ENCODE measurements around the gene PLTP.

The PLTP gene

DNA sequence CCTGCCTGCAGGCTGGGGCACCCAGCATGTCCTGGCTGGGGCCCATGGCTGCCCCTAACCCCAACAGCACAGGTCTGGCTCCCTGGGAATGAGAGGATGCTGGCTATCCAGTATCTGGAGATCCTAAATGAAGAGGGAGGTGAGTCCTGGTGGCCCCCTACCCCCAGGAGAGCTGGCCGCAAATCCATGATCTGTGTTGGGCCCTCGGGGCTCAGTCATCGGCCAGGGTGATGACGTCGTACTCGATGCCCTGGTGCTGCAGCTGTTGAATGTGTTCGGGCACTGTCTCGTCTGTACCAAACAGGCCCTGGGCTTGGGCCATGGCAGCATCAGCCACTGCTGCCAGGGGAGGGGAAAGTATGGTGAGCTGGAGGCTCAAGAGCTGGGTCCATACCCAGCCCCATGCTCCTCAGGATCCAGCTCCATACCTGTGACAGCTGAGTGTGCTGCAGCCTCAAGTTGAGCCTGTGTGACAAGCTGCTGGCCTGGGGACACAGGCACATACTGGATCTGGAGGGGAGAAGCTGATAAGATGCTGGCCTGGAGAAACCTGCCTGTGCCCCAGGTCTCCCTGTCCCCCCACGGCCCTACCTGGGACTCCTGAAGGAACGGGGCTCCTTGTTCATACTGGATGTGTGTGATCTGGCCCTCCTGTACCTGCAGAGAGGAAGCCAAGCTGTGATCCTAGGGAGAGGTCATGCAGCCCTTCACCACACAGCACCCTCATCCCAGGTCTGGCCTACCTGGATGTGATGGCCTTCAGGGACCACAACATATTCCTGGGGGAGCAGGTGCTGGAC lies 37.0 kb upstream of the PLTP start:
- no peak overlapping the region for H3K4me3 Mint-ChIP-seq
- peaks cover 3% of the 10 kb centered on the region for H3K27me3 Mint-ChIP-seq (ENCODE audit: low read depth, poor library complexity)
- no peak for DNase-seq
- H3K9me3 Mint-ChIP-seq = no peaks in the 10 kb centered on the region
- H3K36me3 Mint-ChIP-seq (ENCODE audit: low read depth) = peaks cover 26% of the 10 kb centered on the region
- H3K27ac Mint-ChIP-seq = peak overlapping the region; percentile 69
- H3K4me1 Mint-ChIP-seq = no peaks in the 10 kb centered on the region
- TF ChIP-seq, protein P1, sequence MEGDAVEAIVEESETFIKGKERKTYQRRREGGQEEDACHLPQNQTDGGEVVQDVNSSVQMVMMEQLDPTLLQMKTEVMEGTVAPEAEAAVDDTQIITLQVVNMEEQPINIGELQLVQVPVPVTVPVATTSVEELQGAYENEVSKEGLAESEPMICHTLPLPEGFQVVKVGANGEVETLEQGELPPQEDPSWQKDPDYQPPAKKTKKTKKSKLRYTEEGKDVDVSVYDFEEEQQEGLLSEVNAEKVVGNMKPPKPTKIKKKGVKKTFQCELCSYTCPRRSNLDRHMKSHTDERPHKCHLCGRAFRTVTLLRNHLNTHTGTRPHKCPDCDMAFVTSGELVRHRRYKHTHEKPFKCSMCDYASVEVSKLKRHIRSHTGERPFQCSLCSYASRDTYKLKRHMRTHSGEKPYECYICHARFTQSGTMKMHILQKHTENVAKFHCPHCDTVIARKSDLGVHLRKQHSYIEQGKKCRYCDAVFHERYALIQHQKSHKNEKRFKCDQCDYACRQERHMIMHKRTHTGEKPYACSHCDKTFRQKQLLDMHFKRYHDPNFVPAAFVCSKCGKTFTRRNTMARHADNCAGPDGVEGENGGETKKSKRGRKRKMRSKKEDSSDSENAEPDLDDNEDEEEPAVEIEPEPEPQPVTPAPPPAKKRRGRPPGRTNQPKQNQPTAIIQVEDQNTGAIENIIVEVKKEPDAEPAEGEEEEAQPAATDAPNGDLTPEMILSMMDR (IDR thresholded peaks at IDR 0.05) = no peak

DNA sequence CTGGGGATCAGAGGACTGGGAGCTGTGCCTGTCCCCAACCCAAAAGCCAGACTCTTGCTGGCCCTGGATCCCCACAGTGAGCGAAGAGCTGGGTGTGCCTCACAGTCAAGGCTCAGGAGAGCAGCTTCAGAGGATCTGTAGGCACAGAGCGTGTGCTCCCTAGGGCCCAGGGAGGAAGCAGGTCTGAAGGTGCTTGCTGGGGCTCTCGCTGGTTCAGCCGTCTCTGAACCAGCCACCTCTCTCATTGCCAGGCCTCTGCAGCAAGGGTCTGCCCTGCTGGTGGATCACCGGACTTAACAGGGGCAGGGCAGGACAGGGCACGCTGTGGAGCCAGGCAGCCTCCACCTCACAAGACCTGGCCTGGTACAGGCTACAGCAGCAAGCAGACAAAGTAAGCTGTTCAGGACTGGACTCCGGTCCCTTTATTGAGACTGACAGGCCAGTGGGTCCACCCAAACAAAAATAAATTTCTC lies 36.3 kb upstream of the PLTP start:
- no peak overlapping the region for H3K4me3 Mint-ChIP-seq
- H3K27me3 Mint-ChIP-seq (ENCODE audit: low read depth, poor library complexity) = peaks cover 3% of the 10 kb centered on the region
- H3K27ac Mint-ChIP-seq = peak overlapping the region; percentile 69
- DNase-seq = no peak
- TF ChIP-seq, protein P1 (IDR thresholded peaks at IDR 0.05) = no peak
- H3K9me3 Mint-ChIP-seq = no peaks in the 10 kb centered on the region
- no peaks in the 10 kb centered on the region for H3K4me1 Mint-ChIP-seq
- H3K36me3 Mint-ChIP-seq (ENCODE audit: low read depth) = peaks cover 29% of the 10 kb centered on the region

- TF ChIP-seq, protein P1 (IDR thresholded peaks at IDR 0.05) = no peak
- Mint-ChIP-seq H3K4me3 (no peak overlapping the region), H3K27ac (no peak overlapping the region), H3K4me1 (no peaks in the 10 kb centered on the region), H3K36me3 (ENCODE audit: low read depth) (peaks cover 35% of the 10 kb centered on the region), H3K27me3 (ENCODE audit: low read depth, poor library complexity) (peaks cover 3% of the 10 kb centered on the region), H3K9me3 (no peaks in the 10 kb centered on the region)
- DNase-seq = no peak
These were observed 35.3 kb upstream of the PLTP start for GRCh38 chr20:45947110-45947866.

GRCh38 chr20:45946149-45946970 lies 34.4 kb upstream of the PLTP start:
- no peaks in the 10 kb centered on the region for H3K4me1 Mint-ChIP-seq
- H3K4me3 Mint-ChIP-seq = no peak overlapping the region
- H3K27ac Mint-ChIP-seq = no peak overlapping the region
- no peak for DNase-seq
- no peaks in the 10 kb centered on the region for H3K9me3 Mint-ChIP-seq
- TF ChIP-seq, protein P1 (IDR thresholded peaks at IDR 0.05) = no peak
- H3K36me3 Mint-ChIP-seq (ENCODE audit: low read depth) = peaks cover 28% of the 10 kb centered on the region
- H3K27me3 Mint-ChIP-seq (ENCODE audit: low read depth, poor library complexity) = peaks cover 3% of the 10 kb centered on the region

- no peaks in the 10 kb centered on the region for H3K4me1 Mint-ChIP-seq
- TF ChIP-seq, protein P1 (IDR thresholded peaks at IDR 0.05) = no peak
- no peaks in the 10 kb centered on the region for H3K9me3 Mint-ChIP-seq
- peaks cover 28% of the 10 kb centered on the region for H3K36me3 Mint-ChIP-seq (ENCODE audit: low read depth)
- peaks cover 3% of the 10 kb centered on the region for H3K27me3 Mint-ChIP-seq (ENCODE audit: low read depth, poor library complexity)
- no peak for DNase-seq
- H3K27ac Mint-ChIP-seq = no peak overlapping the region
- H3K4me3 Mint-ChIP-seq = no peak overlapping the region
These were observed 33.8 kb upstream of the PLTP start for GRCh38 chr20:45945678-45946148.

Data from nephron progenitor cell (in vitro differentiated cells).